ENCODE results near the gene CDH4.

CDH4 gene

GRCh38 chr20:61301711-61302525, 49.9 kb downstream of the CDH4 start:
- DNase-seq (ENCODE audit: low read depth) = no peak

- no peak for DNase-seq (ENCODE audit: low read depth)
Observed at GRCh38 chr20:61303217-61303616, 51.2 kb downstream of the CDH4 start.

- no peak for DNase-seq (ENCODE audit: low read depth)
Observed at GRCh38 chr20:61303675-61304074, 51.6 kb downstream of the CDH4 start.

- no peak for DNase-seq (ENCODE audit: low read depth)
Observed at GRCh38 chr20:61304750-61305149, 52.7 kb downstream of the CDH4 start.

- DNase-seq (ENCODE audit: low read depth) = no peak
Observed at GRCh38 chr20:61306937-61307475, 54.9 kb downstream of the CDH4 start.

GRCh38 chr20:61307686-61308476, 55.8 kb downstream of the CDH4 start:
- no peak for DNase-seq (ENCODE audit: low read depth)

- no peak for DNase-seq (ENCODE audit: low read depth)
Observed at GRCh38 chr20:61308477-61308774, 56.4 kb downstream of the CDH4 start.

GRCh38 chr20:61310954-61311353, 58.9 kb downstream of the CDH4 start:
- DNase-seq (ENCODE audit: low read depth) = no peak

- DNase-seq (ENCODE audit: low read depth) = no peak
Observed at GRCh38 chr20:61311656-61312387, 59.8 kb downstream of the CDH4 start.

GRCh38 chr20:61312925-61313324, 60.9 kb downstream of the CDH4 start:
- DNase-seq (ENCODE audit: low read depth) = no peak

- no peak for DNase-seq (ENCODE audit: low read depth)
Observed at GRCh38 chr20:61313396-61313795, 61.3 kb downstream of the CDH4 start.

GRCh38 chr20:61314326-61315010, 62.4 kb downstream of the CDH4 start:
- no peak for DNase-seq (ENCODE audit: low read depth)

GRCh38 chr20:61315319-61315718, 63.3 kb downstream of the CDH4 start:
- no peak for DNase-seq (ENCODE audit: low read depth)

GRCh38 chr20:61316346-61316745, 64.3 kb downstream of the CDH4 start:
- DNase-seq (ENCODE audit: low read depth) = no peak

- DNase-seq (ENCODE audit: low read depth) = no peak
Observed at GRCh38 chr20:61317966-61318530, 66.0 kb downstream of the CDH4 start.

- no peak for DNase-seq (ENCODE audit: low read depth)
Observed at GRCh38 chr20:61320691-61321425, 68.8 kb downstream of the CDH4 start.

GRCh38 chr20:61321481-61321880, 69.4 kb downstream of the CDH4 start:
- no peak for DNase-seq (ENCODE audit: low read depth)

- no peak for DNase-seq (ENCODE audit: low read depth)
Observed at GRCh38 chr20:61322151-61322865, 70.2 kb downstream of the CDH4 start.

- DNase-seq (ENCODE audit: low read depth) = no peak
Observed at GRCh38 chr20:61324906-61325305, 72.8 kb downstream of the CDH4 start.

- DNase-seq (ENCODE audit: low read depth) = no peak
Observed at GRCh38 chr20:61325718-61326117, 73.7 kb downstream of the CDH4 start.

Measured in activated T-cell treated with anti-CD3 and anti-CD28 coated beads for 48 hours (primary cell).